ENCODE data around the gene IL1RN. TPM values are rescaled to one million over a fixed set of nuclear protein-coding genes. Genes with fewer than 3 reads are reported as not detected.

The IL1RN gene
- total RNA-seq, 1 donor from 2014 or later, result not detected

DNA sequence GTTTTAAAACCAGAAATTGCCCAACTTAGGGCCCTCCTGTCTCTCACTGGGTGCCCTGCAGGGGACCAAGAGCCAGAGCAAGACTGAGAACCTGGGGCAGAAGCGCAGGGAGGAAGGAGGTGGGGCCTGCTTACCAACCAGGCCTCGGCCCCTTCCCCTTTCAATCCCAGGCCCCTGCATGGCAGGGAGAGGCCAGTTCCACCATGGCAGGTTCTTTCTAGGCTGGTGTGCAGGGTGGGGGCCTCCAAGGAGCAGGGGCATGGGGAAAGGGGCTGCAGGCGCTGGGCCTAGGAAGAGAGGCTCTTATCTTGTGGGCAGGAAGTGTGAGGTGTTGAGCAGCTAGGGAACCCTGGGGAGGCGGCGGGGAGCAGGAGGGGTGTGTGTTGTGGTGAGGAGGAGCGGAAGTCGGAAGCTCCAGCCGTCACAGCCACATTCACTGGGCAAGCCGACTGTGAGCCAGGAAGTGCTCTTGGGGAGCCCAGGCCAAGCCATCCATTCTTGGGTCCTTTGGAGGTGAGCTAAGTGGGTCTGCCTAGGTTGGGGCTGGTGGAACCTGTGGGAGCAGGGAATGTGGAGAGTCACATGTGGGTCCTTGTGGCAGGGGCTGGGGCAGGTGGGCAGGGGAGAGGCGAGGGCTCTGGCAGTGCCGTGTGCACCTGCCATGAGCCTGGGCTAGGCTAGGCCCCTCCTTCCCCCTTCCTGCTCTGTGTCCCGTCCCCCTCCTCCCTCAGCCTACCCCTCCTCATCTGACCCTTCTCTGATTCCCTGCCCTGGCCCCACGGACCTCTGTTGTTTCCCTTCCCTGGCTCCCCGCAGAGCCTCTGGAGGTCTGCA is 46.4 kb downstream of the IL1RN start, which contains the start of gene PSD4:
Gene PSD4, plus strand, starts transcription at position 430 of the 834 bp plus-strand sequence. CDS start 8,486 bp downstream, outside the sequence.
- H3K4me3 Mint-ChIP-seq (ENCODE audit: unreplicated experiment), result no peak within 1 kb of the TSS
- H3K4me1 Mint-ChIP-seq (ENCODE audit: low read depth, unreplicated experiment), result peaks cover 3% of the 10 kb centered on the region
- TF ChIP-seq, protein P1, sequence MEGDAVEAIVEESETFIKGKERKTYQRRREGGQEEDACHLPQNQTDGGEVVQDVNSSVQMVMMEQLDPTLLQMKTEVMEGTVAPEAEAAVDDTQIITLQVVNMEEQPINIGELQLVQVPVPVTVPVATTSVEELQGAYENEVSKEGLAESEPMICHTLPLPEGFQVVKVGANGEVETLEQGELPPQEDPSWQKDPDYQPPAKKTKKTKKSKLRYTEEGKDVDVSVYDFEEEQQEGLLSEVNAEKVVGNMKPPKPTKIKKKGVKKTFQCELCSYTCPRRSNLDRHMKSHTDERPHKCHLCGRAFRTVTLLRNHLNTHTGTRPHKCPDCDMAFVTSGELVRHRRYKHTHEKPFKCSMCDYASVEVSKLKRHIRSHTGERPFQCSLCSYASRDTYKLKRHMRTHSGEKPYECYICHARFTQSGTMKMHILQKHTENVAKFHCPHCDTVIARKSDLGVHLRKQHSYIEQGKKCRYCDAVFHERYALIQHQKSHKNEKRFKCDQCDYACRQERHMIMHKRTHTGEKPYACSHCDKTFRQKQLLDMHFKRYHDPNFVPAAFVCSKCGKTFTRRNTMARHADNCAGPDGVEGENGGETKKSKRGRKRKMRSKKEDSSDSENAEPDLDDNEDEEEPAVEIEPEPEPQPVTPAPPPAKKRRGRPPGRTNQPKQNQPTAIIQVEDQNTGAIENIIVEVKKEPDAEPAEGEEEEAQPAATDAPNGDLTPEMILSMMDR (IDR thresholded peaks at IDR 0.05; ENCODE audit: partially characterized antibody, unreplicated experiment), result no peak
- H3K27me3 Mint-ChIP-seq (ENCODE audit: unreplicated experiment), result peaks cover 9% of the 10 kb centered on the region
- H3K9me3 Mint-ChIP-seq (ENCODE audit: unreplicated experiment), result peaks cover 2% of the 10 kb centered on the region
- DNase-seq, result no peak
- no peak within 1 kb of the TSS for H3K27ac Mint-ChIP-seq (ENCODE audit: unreplicated experiment)
- no peaks in the 10 kb centered on the region for H3K36me3 Mint-ChIP-seq (ENCODE audit: unreplicated experiment)

DNA sequence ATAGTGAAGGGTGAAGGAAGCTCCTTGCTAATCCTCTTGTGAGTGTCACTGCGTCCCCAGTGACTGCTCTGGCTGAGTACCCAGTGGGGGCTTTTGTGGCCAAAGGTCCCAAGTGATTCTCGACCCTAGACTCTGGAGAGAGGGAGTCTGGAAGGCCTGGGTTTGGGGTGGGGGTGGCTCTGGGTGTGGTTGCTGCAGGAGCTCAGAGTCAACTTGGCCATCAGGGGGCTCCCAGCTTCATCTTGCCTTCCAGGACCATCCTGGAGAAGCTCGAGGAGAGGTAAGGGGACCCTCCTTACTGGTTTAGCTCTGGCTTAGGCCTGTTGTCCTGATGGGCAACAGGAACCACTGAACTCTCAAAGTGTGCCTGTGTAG is 47.0 kb downstream of the IL1RN start:
- TF ChIP-seq, protein P1 (IDR thresholded peaks at IDR 0.05; ENCODE audit: partially characterized antibody, unreplicated experiment), result no peak
- H3K4me3 Mint-ChIP-seq (ENCODE audit: unreplicated experiment), result no peak overlapping the region
- no peak for DNase-seq
- H3K36me3 Mint-ChIP-seq (ENCODE audit: unreplicated experiment), result no peaks in the 10 kb centered on the region
- peaks cover 2% of the 10 kb centered on the region for H3K9me3 Mint-ChIP-seq (ENCODE audit: unreplicated experiment)
- H3K27ac Mint-ChIP-seq (ENCODE audit: unreplicated experiment), result no peak overlapping the region
- H3K4me1 Mint-ChIP-seq (ENCODE audit: low read depth, unreplicated experiment), result peaks cover 3% of the 10 kb centered on the region
- H3K27me3 Mint-ChIP-seq (ENCODE audit: unreplicated experiment), result peaks cover 9% of the 10 kb centered on the region

DNA sequence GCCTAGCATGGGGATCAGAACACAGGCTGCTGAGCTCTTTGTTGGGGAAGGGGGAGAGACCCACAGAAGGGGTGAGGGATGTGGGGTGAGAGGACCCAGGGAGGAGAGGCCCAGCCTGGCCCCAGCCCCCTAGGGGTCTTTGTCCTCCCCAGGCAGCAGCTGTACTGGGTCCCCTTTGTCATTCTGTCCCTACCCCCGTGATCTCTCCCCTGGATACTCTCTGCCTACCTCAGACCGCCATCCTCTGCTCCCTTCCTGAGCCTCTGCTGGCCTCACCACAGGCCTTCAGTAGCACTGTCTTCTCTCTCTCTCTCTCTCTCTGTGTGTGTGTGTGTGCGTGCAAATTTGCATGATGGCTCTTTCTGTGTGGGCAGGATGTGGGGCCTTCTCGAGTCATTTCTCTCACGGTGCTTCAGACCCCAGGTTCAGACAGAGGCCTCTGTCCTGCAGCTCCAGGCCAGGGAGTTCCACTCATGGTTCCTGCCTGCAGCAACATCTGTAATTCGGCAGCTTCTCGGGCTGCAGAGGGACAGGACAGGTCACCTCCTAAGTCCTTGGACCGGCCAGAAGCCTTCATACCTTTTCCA is 47.7 kb downstream of the IL1RN start:
- no peak overlapping the region for H3K27ac Mint-ChIP-seq (ENCODE audit: unreplicated experiment)
- peaks cover 3% of the 10 kb centered on the region for H3K4me1 Mint-ChIP-seq (ENCODE audit: low read depth, unreplicated experiment)
- TF ChIP-seq, protein P1 (IDR thresholded peaks at IDR 0.05; ENCODE audit: partially characterized antibody, unreplicated experiment), result no peak

DNA sequence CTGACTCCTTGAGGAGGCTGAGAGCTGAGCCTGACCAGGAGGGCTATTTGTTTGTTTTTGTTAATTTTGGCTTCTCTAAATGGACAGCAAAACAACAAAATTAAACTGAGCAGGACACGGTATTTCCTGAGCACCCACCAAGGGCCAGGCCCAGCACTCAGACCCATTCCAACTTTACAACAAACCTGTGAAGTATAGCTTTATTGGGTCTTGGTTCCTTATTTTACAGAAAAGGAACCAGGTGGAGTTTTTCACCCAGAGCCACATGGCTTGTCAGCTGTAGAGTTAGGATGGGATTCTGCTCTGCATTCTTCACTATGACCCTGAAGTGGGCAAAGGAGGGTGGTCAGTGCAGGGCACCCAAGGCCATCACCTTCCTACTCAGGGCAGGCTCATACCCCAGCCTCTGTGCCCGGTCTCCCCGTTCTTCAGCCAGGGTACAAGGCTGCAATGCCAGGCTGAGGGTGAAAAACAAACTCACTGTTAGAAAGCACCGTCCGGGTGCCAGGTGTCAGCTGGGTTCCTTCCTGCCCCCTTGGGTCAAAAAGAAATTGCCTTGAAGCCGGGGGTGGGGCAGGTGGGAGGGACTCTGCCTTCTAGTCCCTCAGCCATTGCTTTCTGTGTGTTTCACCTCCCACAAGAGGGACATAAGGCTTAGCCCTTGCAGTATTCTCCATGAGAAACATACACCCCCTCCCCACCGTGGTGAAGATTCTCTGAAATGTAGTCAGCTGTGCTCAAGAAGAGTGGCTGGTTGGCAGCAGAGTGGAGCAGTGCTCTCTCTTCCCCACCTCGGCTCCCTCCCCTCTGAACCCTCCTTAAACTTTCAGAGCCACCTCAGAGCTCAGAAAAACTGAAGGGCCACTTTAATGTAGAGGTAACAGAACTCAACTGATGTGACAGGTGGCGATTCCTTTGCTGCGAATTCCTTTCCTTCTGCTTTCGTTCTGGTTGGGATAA is 48.6 kb downstream of the IL1RN start:
- no peak overlapping the region for H3K27ac Mint-ChIP-seq (ENCODE audit: unreplicated experiment)
- peaks cover 10% of the 10 kb centered on the region for H3K27me3 Mint-ChIP-seq (ENCODE audit: unreplicated experiment)
- H3K36me3 Mint-ChIP-seq (ENCODE audit: unreplicated experiment), result no peaks in the 10 kb centered on the region
- peaks cover 6% of the 10 kb centered on the region for H3K4me1 Mint-ChIP-seq (ENCODE audit: low read depth, unreplicated experiment)
- peaks cover 8% of the 10 kb centered on the region for H3K9me3 Mint-ChIP-seq (ENCODE audit: unreplicated experiment)
- H3K4me3 Mint-ChIP-seq (ENCODE audit: unreplicated experiment), result no peak overlapping the region
- TF ChIP-seq, protein P1 (IDR thresholded peaks at IDR 0.05; ENCODE audit: partially characterized antibody, unreplicated experiment), result no peak
- no peak for DNase-seq

More for the DNA sequence above, 47.7 kb downstream of the IL1RN start:
- no peak for DNase-seq
- Mint-ChIP-seq H3K4me3 (ENCODE audit: unreplicated experiment) (peak overlapping the region; percentile 40), H3K9me3 (ENCODE audit: unreplicated experiment) (peaks cover 4% of the 10 kb centered on the region), H3K36me3 (ENCODE audit: unreplicated experiment) (no peaks in the 10 kb centered on the region), H3K27me3 (ENCODE audit: unreplicated experiment) (peaks cover 6% of the 10 kb centered on the region)

Data from glutamatergic neuron (in vitro differentiated cells).